HG03135 (cell line): Measurements from ENCODE around the gene PDE1C.

Experiments used
- ATAC-seq: cut with Tn5 transposase; IDR thresholded peaks from one replicate; pipeline ENCODE4 v1.9.1; 2021; ENCODE audit warnings: mild to moderate bottlenecking, moderate library complexity; ENCODE audit not compliant: unreplicated experiment

The PDE1C gene

DNA sequence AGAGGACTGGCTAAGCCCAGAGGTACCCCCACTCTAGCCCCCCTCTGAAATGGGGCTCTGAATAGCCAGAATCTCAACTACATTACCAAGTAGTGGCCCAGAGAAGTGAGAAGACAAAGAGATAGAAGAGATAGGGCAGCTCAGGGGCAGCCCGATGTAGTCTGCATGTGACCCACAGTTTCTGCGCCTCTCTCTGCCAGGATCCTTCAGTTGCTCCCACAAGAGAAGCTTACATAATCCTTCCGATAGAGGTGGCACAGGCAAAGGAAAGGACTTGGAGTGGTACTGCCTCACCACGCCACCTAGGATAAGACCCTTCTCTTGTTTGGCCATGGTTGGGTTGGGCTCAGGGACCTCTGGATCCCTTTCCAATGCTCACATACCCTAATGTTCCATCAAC, 5.4 kb upstream of the PDE1C start:
- no peak for ATAC-seq

GRCh38 chr7:32074787-32075585, 4.8 kb upstream of the PDE1C start:
- ATAC-seq = no peak

DNA sequence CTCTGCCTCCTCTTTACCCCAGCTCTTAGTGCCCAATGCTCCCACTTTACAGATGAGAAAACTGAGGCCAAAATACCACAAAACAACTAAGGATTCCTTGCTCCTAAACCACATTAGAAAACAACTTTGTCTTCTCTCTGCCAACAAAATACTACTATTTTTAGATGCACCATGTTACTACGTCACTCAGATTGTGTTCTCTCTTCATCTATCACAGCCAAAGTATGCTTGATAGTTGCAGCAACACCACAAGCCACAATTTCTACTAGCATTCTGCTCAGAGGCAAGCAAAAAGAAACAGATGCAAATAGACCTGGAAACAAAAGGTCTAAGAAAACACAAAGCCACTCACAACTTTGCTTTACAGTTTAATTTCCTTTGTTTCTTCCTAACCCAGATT, 3.3 kb upstream of the PDE1C start:
- no peak for ATAC-seq

GRCh38 chr7:32072397-32072796, 2.2 kb upstream of the PDE1C start:
- no peak for ATAC-seq

GRCh38 chr7:32071466-32072091, 1.4 kb upstream of the PDE1C start:
- no peak for ATAC-seq

DNA sequence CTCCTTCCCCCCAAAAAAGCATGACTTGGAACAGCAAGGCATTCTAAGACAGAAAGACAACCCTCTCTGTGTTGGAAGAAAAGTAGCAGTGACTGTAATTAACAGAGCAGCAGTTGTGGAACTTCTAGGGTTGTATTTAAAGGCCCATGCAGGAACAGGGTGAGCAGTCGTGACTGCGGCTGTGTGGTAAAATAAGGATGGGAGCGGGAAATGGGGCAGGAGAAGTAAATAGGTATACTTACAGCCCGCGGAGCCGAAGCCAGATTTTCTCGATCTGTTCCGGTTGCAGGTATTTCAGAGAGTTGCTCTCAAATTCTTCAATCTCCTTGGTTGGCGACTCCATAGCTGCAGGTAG, 179 bp downstream of the PDE1C start:
- ATAC-seq = no peak

DNA sequence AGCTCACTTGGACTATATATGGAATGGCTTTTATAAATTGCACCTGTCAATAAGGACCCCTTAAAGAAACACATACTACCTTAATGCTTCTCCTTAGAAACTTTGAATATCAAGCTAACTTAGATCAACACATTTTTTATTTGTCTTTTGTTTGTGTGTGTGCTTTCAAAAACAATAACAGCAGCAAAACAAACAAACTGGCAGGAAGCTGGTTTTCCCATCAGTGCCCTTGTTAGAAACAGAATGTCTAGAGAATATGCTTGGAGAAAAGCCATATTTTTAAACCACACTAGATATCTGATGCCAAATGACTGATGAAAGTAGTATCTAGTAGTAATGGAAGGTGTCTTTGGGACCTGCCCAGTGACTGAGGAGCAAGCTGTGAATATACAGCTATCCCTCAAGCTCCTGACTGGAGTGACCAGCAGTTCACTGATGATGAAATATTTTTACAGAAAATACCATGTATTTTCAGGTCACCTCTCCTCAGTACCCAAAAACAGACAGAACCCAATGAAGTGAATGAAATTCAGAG, 1.0 kb downstream of the PDE1C start:
- ATAC-seq = no peak

GRCh38 chr7:32068411-32069101, 1.7 kb downstream of the PDE1C start:
- no peak for ATAC-seq

DNA sequence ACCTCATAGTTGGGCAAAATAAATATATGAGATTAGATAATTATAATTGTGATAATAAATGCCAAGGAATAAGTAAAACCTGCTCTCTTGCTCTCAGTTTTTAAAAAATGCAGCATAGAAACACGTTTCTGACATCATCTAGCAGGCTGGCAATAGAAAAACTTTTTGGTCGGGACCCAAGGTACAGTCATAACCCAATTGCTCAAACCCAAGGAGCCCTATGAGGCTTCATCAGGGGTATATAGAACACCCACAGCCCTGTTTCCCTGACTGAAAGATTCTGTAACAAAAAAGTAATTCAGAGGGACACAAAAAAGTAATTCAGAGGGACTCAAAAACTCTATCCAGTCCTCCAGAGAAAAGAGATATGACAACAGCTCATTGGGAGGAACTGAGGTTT, 3.8 kb downstream of the PDE1C start:
- ATAC-seq = no peak

GRCh38 chr7:32063614-32064013, 6.6 kb downstream of the PDE1C start:
- ATAC-seq = no peak

DNA sequence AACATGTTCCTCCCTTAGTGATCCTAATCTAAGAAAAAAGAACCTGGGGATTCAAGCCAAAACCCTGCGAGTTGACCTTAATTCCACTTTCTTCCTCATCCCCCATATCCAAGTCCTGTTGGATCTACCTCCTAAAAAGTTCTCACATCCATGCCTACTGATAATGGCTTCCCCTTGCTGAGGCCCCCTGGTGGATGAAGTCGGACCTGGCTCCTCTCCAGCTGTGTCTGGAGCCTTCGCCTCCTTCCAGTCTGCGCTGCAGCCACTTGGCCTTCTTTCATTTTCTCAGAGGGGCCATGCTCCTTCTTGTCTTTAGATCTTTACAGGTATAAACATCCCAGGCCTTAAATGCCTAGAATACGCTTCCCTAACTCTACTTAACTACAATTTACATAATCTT, 8.1 kb downstream of the PDE1C start:
- no peak for ATAC-seq

DNA sequence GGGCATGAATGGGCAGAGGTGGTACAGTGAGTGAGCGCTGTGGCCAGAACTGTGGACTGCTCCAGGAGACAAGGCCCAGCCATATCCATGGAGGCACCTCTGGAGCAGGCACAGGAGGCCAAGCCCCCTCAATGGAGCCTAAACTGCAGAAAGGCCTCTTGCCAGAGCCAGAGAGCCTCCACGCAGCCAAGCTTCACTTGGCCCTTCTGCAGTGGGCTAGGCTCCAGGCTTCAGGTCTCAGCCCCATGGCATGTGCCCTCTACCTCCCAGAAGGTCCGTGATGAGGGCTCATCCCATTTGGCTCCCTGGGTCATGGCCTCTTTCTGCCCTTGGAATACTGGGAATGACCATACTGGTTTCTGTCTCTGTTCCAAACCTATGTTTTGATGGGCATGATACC, 8.9 kb downstream of the PDE1C start:
- ATAC-seq = no peak

DNA sequence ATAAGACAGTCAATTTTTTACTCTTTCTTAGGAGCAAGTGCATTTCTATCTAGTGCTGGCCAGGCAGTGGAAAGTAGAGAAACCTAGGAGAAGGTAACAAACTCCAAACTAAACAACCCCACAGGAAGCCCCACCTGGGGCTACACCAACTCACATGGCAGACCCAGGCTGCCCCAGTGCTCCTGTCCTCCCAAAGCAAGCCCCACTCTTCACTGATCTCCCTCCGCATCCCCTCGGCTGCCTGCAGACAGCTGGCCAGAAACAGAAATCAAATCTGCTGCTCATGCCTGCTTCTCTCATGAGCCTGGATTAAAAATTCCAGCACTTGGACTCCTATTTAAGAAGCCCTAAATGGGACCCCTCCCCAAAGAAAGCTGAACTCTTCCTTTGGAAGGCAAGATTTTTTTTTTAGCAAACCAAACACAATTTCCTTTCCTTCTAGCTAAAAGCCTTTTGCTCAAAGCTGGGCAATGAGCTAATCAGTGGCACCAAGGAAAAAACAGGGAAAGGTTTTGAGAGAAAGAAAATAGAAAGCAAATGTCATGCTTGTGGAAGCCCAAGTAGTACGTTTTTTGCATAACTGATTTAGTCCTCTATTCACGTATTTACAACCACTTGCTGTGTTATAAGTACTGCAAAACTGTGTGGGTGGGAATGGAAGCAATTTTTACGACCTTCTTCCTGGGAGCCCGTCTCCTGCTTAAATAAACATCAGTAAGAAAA, 10.8 kb downstream of the PDE1C start:
- no peak for ATAC-seq

DNA sequence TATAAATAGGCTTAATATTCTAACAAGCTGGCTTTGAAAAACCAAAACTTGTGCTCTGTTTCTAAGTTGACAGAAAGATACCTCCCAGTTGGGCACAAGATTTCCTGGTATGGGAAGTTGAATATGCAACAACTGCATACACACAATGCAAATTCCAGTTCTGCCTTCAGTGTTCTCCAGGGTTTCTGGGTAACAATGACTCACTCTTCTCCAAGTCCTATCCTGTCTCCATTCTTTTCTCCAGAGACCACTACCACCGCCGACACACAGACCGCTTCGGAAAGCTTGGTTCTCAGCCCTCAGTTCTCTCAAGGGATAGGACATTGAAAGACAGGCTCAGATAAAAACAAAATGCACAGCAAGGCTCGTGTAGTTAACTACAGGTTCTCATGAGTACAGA, 12.2 kb downstream of the PDE1C start:
- no peak for ATAC-seq

- ATAC-seq = no peak
Observed at GRCh38 chr7:32056767-32057166, 13.4 kb downstream of the PDE1C start.

- ATAC-seq = no peak
Observed at GRCh38 chr7:32053204-32053603, 17.0 kb downstream of the PDE1C start.

DNA sequence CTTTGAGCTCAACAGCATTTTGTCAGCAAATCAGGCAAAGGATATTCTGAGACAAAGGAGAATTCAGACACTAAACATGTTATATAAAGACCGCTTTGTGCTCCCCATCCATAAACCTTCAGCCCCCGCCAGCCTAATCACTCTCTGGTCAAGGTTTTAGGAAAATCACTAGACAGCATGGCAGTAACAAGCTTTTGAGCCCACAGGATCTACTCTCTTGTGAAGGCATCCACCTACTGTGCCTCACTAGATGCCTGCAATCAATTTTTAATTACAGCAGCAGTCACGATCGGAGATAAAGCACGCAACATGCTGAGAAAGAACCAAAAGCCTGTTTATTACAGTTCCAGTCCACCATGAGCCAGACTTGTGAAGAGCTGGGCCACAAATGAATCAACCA, 19.1 kb downstream of the PDE1C start:
- ATAC-seq = no peak

DNA sequence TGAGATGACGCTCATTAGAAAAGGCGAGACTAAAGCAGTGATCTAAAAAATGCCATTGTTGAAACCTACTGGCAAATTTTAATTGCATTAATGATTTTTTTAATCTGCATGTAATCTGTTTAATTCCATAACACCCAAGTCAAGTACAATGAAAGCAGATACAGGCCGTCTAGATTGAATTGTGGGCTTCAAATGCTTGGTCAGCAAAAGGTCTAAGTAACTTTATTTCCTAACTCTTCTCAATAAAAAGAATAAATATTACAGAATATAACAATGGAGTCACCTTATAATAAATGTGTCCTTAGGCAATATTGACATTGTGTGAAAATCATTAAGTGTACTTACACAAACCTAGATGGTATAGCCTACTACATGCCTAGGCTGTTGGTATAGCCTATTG, 20.6 kb downstream of the PDE1C start:
- ATAC-seq = no peak

DNA sequence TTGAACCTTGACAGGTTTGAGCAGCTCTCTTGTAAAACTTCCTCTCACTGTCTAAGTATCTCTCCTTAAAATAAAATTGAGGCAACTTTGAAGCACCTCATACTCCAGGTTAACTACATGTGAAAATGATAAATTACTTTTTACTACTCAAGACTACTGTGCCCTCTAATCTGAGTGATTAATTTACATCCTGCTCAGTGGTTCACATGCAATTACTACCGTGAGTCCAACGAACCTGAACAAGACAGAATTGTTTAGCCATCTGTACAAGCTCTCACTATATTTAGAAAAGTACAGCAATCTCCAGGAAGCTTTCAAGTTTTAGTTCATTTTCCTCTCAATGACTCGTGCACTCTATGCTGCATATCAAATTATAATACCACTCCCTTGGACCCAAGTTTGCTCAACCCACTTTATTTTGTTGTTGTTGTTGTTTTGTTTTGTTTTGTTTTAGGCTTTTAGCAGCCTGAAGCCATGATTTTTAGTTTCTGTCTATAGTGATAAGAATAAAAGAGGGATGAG, 21.2 kb downstream of the PDE1C start:
- peak; percentile 72 for ATAC-seq

- no peak for ATAC-seq
Observed at GRCh38 chr7:32047801-32048200, 22.4 kb downstream of the PDE1C start.

DNA sequence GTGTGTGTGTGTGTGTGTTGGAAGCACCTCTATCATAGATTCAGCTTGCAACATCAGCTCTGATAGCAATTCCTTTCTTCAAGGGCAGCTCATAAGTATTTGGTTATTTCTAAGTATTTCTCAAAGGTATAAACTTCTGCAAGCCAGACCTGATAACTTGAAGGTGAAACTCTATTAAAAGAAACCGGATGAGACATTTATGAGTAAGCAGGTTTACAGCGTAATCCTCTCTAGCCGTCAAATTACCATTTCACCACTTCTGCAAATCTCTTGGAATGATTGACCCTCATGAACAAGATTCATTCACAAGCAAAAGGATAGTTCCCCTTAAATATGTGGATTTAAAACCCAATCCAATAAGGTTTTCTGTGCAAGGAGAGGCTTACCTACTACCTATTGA, 23.1 kb downstream of the PDE1C start:
- ATAC-seq = peak; percentile 41
